HG03571 (cell line): Measurements from ENCODE around the gene CSNK2A2.

Experiments used
- ATAC-seq: cut with Tn5 transposase; IDR thresholded peaks from one replicate; pipeline ENCODE4 v1.9.1; 2021; ENCODE audit not compliant: unreplicated experiment

Gene CSNK2A2

GRCh38 chr16:58200004-58200797 is 2.3 kb upstream of the CSNK2A2 start:
- ATAC-seq = no peak

- no peak for ATAC-seq
These were observed 1.0 kb upstream of the CSNK2A2 start for GRCh38 chr16:58198803-58199411.

DNA sequence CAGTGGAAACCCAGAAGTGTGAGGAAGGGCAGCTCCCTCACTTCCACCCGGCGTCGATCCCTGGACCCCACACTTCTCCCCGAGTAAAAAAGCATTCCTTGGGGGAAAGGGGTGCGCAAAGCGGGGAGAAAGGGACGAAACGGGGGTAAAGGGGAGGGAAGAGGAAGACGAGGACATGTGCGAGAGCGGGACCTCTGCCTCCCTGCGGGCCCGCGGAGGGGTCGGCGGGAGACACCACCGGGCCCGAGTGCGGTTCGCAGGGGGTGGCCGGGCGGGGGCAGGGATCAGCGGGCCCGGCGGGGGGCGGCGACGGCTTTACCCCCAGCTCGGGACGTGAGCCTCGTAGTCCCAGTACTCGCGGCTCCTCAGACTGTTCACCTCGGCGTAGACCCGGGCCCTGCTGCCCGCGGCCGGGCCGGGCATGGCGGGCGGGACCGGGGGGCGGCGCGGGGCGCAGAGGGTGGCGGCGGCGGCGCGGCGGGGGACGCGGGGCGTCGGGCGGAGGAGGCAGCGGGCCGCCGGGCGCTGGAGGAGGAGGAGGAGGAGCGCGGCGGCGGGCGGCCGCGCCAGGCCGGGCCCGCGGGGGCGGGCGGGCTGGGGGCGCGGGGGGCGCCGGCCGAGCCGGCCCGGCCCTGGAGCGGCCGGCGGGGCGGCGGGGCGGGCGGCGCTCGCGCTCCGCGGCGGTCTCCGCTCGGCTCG is 443 bp downstream of the CSNK2A2 start:
- ATAC-seq = no peak

DNA sequence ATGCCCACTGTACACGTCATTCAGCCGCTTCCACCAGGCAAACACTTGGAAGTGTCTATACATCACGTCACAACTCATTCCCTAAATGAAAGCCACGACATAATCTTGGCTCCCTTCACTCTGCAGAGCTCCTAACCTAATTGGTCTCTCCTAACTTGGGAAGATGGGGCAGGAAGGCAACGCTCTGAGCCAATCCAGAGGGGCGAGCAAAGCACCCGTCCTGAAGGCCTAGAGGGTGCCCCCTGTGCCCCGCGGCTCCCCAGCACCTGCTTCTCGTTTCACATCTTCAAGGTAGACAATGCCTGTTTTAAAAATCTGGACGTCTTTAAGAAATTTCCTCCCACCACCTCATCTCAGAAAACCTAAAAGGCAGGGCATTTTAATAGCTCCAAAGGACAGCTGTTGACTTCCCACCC is 1.0 kb downstream of the CSNK2A2 start:
- no peak for ATAC-seq

GRCh38 chr16:58195771-58196170 is 2.1 kb downstream of the CSNK2A2 start:
- no peak for ATAC-seq

- ATAC-seq = no peak
These were observed 2.6 kb downstream of the CSNK2A2 start for GRCh38 chr16:58195344-58195743.

- no peak for ATAC-seq
These were observed 3.1 kb downstream of the CSNK2A2 start for GRCh38 chr16:58194790-58195189.

DNA sequence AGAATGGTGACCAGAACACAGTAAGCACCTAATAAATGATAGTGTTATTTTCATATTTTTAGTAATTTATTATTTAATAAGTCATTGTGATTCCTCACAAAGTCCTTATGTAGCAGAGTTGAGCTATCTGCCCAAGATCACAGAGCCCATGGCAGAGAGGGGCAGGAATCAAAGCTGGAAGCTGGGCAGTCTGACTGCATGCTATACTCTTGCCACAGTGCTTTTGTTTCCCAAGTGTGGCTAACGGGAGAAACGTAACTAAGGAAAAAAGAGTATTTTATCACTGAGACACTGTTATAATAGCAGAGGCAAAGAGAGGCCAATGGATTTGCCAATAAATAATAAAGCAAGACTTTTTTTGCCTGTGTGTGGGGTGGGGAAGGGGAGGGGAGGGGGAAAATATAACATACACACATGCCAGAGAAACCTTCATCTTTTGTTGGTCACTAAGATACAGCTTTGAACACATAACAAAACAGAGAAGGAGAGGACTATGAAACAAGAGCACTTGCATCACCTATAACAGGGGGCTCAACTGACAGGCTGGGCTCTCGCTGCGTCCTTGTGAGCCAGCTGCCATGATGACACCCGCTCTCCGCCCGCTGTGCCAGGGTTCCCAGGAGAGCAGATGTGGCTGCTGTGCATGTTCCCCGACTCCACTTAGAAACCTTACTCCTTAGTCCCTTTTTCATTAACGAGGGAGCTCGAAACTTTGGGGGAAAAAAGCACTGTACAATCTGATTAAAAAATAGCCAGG is 10.1 kb downstream of the CSNK2A2 start:
- ATAC-seq = no peak

GRCh38 chr16:58187092-58187491 is 10.8 kb downstream of the CSNK2A2 start:
- ATAC-seq = no peak

GRCh38 chr16:58186176-58186944 is 11.5 kb downstream of the CSNK2A2 start:
- no peak for ATAC-seq

GRCh38 chr16:58177353-58177710 is 20.6 kb downstream of the CSNK2A2 start:
- ATAC-seq = no peak

GRCh38 chr16:58176608-58177352 is 21.1 kb downstream of the CSNK2A2 start:
- ATAC-seq = no peak

DNA sequence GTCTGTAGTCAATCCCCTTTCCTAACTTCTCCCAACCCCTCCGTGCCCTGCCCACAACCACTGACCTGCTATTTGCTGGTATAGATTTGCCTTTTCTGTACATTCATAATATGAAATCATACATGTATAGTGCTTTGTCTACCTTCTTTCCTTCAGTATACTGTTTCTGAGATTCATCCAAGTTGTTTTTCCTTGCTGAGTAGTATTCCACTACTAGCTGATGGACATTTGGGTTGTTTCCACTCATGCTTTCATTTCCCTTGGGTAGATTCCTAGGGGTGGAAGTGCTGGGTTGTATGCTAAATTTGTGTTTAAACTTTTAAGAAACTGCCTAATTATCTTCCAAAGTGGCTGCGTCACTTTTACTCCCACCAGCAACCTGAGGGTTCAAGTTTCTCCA is 27.7 kb downstream of the CSNK2A2 start:
- no peak for ATAC-seq

GRCh38 chr16:58160855-58161254 is 37.1 kb downstream of the CSNK2A2 start:
- no peak for ATAC-seq

- ATAC-seq = no peak
These were observed 39.2 kb downstream of the CSNK2A2 start for GRCh38 chr16:58158725-58159124.

DNA sequence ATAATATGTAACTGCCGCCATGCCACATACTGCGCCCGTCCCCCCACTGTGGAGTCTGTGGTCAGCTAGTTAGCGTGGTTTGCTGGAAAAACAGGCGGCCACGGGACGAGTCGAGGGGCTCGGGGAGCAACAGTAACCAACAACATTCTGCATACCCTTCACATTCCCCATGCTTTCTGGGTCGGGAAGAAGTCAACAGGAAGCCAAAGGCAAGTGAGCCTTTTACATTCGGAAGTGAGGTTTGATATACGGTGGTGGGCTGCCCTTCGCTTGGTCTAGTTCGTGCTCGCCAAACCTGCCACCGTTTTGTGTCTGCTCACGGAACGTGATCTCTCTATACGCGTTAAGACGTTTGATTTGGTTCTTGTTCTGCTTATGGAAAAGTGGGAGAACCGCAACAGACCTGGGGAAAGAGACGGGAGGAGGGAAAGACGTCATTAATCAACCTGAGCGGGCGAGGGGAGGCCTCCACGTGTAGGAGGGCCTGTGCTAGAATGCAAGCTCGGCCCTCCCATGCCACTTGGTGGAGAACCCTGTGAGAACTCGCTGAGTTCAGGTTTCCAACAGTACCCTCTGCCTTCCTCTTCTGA is 39.9 kb downstream of the CSNK2A2 start:
- ATAC-seq = no peak

- no peak for ATAC-seq
These were observed 40.7 kb downstream of the CSNK2A2 start for GRCh38 chr16:58157239-58157638.

GRCh38 chr16:58155839-58156238 is 42.1 kb downstream of the CSNK2A2 start:
- ATAC-seq = no peak

DNA sequence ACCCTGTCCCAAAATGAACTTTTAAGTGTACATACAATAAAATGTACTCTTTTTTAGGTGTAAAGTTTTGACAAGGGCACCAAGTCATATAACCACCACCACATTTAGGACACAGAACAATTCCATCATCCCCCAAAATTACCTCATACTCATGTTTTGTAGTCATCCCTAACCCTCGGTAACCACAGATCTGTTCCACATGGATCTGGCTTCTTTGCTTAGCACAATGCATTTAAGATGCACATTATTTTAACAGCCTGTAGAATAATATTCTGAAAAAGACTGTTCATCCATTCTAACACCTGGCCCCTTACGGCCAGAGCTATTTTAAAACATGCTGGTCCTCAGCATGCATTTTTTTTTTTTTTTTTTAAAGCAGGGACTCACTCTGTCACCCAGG is 43.6 kb downstream of the CSNK2A2 start:
- no peak for ATAC-seq
